ENCODE data around the gene SLC6A1.
"Not testable (repeated sequence)": the region's sequence is repeated elsewhere in the genome, so short reads cannot be mapped to it uniquely, and the experiment has no call there.

SLC6A1 gene

DNA sequence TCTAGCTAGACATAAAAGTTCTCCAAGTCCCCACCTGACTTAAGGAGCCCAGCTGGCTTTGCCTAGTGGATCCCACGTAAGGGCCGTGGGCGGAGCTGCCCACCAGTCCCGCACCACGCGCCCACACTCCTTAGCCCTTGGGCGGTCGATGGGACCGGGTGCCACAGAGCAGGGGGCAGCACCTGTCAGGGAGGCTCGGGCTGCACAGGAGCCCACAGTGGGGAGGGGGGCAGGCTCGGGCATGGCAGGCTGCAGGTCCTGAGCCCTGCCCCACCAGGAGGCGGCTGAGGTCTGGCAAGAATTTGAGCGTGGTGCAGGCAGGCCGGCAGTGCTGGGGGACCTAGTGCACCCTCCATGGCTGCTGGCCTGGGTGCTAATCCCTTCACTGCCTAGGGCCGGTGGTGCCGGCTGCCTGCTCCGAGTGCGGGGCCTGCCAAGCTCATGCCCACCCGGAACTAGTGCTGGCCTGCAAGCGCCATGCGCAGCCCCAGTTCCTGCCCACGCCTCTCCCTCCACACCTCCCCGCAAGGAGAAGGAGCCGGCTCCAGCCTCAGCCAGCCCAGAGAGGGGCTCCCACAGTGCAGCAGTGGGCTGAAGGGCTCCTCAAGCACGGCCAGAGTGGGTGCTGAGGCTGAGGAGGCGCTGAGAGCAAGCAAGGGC, 78.7 kb downstream of the SLC6A1 start:
- no peak for DNase-seq

- no peak for DNase-seq
These were observed 80.1 kb downstream of the SLC6A1 start for GRCh38 chr3:11072631-11073030.

DNA sequence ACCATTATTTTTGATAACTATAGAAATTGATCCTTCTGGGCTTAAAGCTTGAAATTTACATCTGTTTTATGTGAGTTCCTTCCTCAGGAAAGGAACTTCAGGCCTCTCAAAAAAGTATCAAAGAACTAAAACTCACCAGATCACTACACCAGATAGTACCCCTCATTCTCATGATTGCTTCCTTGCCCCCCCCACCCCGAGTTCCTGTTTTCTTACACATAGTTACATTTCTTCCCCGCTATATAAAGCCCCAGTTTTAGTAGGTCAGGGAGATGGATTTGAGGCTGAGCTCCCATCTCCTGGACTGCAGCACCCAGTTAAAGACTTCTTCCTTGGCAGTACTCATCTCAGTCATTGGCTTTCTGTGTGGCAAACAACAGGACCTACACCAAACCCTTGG, 81.5 kb downstream of the SLC6A1 start:
- DNase-seq = no peak

- DNase-seq = no peak
These were observed 81.9 kb downstream of the SLC6A1 start for GRCh38 chr3:11074451-11074850.

GRCh38 chr3:11075122-11075521, 82.6 kb downstream of the SLC6A1 start:
- DNase-seq = not testable (repeated sequence)

DNA sequence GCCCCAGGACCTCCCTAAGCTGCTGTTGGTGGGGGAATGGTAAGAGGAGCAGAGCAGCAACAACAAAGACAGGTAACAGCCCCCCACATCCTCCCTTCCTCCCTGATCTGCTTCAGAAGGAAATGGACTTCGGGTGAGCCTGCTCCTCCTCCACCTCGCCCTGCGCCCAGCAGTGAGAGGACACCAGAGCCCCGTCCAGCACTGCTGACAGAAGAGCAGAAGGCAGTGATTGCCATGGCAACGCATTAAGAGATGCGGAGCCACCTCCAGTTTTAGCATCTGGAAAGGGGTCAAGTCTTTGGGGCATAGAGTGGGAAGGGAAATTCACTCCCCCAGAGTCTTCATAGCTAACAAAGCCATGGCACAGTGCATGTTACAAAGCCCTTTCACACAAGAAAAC, 84.2 kb downstream of the SLC6A1 start:
- DNase-seq = no peak

DNA sequence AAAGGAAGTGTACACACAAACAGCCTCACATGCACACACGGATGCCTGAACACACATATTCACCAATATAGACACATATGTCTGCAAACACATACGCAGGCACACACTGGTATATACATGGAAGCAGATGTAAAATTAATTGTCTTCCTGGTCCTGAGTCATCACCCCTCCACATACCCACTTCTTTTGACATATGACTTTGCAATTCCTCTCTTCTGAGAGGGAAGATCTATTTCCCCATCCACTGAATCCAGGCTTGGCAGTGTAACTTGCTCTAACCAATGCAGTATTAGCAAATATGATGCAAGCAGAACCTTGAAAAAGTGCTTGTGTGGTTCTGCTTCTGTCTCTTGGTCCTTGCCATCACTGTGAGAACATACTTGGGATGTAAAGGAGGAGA, 84.9 kb downstream of the SLC6A1 start:
- DNase-seq = no peak

DNA sequence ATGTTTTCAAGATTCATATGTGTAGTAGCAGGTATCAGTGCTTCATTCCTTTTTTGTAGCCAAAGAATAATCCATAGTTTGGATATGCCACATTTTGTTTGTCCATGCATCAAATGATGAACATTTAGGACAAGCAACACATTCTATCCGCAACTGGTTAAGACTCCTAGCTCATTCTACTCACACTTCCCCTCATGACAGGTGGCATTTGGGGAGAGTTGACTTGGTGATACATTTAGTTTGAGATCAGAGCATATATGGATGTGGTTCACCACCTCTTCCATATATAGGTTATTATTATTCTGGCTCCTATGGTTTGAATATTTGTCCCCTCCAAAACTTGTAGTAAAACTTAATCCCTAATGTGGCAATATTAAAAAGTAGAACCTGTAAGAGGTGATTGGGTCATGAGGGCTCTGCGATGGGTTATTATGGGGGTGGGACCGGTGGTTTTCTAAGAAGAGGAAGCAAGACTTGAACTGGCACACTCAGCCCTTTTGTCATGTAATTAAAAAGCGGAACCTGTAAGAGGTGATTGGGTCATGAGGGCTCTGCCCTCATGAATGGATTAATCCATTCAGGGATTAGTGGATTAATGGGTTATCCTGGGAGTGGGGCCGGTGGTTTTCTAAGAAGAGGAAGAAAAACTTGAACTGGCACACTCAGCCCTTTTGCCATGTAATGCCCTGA, 86.4 kb downstream of the SLC6A1 start:
- DNase-seq = no peak

DNA sequence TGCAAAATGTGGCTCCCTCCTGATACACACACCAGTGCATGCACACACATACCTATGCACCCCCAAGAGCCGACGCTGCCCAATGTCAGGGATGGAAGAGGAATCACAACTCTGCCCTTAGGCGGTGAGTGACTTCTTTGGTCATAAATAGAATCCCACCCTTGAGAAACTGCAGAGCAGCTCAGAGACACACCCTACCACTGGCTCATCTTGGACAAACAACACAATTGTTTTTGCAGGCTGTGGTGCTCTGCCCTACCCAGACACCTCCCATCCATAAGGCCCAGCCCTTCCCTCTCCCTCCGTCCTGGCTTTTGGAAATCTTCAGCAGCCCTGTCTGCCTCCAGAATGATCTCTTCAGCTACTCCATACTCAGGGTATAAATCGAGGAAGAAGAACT, 87.9 kb downstream of the SLC6A1 start:
- DNase-seq = no peak

- no peak for DNase-seq
These were observed 91.5 kb downstream of the SLC6A1 start for GRCh38 chr3:11084098-11084497.

DNA sequence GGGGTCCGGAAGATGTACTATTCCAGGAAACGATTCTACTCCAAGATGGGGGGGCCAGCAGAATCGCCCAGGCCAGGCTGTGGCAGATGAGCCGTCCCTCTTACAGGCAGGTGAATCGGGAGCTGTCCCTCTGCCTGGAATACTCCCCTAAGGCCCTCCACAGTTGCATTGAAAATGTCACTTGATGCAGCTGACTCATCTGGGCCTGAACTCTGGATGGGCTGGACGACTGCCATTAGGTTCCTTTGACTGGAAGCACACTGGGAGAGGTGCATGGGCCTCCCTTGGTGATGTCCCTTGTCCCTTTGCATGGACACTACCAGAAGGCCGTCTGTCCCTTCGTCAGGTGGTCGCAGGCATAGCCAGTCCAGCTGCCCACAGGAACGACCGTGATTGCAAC, 92.1 kb downstream of the SLC6A1 start:
- no peak for DNase-seq

DNA sequence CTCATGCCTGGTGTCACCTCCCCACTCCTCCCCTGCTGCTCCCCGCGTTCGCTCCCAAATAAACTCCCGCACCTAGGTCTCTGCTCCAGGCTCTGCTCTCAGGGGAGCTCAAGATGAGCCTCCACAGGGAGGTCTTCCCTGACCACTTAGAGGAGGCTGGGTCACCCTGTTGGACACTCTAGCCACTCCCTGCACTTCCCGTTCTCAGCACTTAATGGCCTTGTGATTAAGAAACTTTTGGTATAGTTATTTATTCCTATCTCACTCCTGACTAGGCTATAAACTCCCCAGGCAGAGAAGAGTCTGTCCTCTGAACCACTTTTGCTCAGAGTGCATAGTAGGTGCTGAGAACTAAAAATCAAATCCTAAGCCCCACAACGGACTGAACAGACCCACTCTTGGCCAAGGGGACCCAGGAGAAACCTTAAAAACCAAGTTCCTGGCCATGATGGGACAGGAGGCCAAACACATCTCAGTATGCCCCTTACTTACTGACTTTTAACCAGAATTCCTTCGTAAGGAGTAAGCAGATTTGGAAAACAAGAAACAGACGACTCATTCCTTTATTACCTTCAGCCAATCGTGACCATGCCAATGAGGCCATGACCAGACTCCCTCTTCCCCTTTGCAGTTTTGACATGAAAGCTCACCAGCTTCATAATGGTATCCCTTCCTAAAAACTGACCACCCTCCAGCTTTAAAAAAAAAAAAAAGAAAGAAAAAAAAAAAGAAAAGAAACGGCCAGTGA, 92.7 kb downstream of the SLC6A1 start:
- no peak for DNase-seq

DNA sequence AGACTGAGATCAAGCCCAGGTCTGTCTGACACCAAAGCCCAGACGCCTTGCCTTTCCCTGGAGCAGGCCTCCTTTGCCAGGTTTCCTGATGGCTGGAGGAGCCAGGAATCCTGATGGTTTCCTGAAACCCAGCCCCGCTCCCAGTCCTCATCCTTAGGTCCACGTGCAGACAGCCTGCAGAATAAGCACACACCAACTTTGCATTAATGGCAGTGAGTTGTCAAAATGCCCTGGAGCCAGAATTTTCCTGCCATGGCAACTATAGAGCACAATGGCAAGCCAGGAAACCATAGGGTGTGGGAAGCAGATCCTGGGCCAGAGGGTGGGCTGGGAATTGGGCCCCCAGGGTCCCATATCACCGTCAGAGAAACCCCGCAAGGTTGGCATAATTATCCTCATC, 94.3 kb downstream of the SLC6A1 start:
- DNase-seq = no peak

- no peak for DNase-seq
These were observed 95.5 kb downstream of the SLC6A1 start for GRCh38 chr3:11088066-11088465.

- DNase-seq = no peak
These were observed 96.3 kb downstream of the SLC6A1 start for GRCh38 chr3:11088831-11089230.

Data from CD4-positive, alpha-beta T cell treated with Interleukin-17A for 4 hours (primary cell).